ENCODE measurements around the gene MYOT.

- TF ChIP-seq EZH2 (IDR thresholded peaks at IDR 0.05) (no peak), POLR2AphosphoS5 (IDR thresholded peaks at IDR 0.05; ENCODE audit: borderline replicate concordance, low read depth, low read length) (no peak), FOXP2 (optimal IDR thresholded peaks at IDR 0.05; ENCODE audit: control extremely low read depth, extremely low read length, insufficient read depth) (no peak)
Measured at GRCh38 chr5:137899493-137899892, 31.8 kb downstream of the MYOT start.
